ENCODE measurements around the gene MOB3B.
A peak's percentile ranks its signal among the peaks of the same experiment; 100 is the strongest.

The MOB3B gene

GRCh38 chr9:27542508-27542907 is 12.9 kb upstream of the MOB3B start:
- no peak for DNase-seq (ENCODE audit: low read depth in 3 of 3, low spot score in 1 of 3)

GRCh38 chr9:27541740-27542139 is 12.1 kb upstream of the MOB3B start:
- no peak for DNase-seq (ENCODE audit: low read depth in 3 of 3, low spot score in 1 of 3)

GRCh38 chr9:27540502-27540901 is 10.9 kb upstream of the MOB3B start:
- DNase-seq (ENCODE audit: low read depth in 3 of 3, low spot score in 1 of 3): no peak

GRCh38 chr9:27539479-27540441 is 10.1 kb upstream of the MOB3B start:
- DNase-seq (ENCODE audit: low read depth in 3 of 3, low spot score in 1 of 3): no peak

- no peak for DNase-seq (ENCODE audit: low read depth in 3 of 3, low spot score in 1 of 3)
Observed at GRCh38 chr9:27538647-27539046, 9.0 kb upstream of the MOB3B start.

- no peak for DNase-seq (ENCODE audit: low read depth in 3 of 3, low spot score in 1 of 3)
Observed at GRCh38 chr9:27537756-27538155, 8.1 kb upstream of the MOB3B start.

GRCh38 chr9:27537027-27537435 is 7.4 kb upstream of the MOB3B start:
- no peak for DNase-seq (ENCODE audit: low read depth in 3 of 3, low spot score in 1 of 3)

GRCh38 chr9:27536168-27536567 is 6.6 kb upstream of the MOB3B start:
- DNase-seq (ENCODE audit: low read depth in 3 of 3, low spot score in 1 of 3): no peak

- no peak for DNase-seq (ENCODE audit: low read depth in 3 of 3, low spot score in 1 of 3)
Observed at GRCh38 chr9:27535701-27536118, 6.1 kb upstream of the MOB3B start.

- DNase-seq (ENCODE audit: low read depth in 3 of 3, low spot score in 1 of 3): no peak
Observed at GRCh38 chr9:27534658-27535209, 5.1 kb upstream of the MOB3B start.

- DNase-seq (ENCODE audit: low read depth in 3 of 3, low spot score in 1 of 3): no peak
Observed at GRCh38 chr9:27534131-27534530, 4.5 kb upstream of the MOB3B start.

- no peak for DNase-seq (ENCODE audit: low read depth in 3 of 3, low spot score in 1 of 3)
Observed at GRCh38 chr9:27533311-27533710, 3.7 kb upstream of the MOB3B start.

GRCh38 chr9:27532046-27532445 is 2.4 kb upstream of the MOB3B start:
- DNase-seq (ENCODE audit: low read depth in 3 of 3, low spot score in 1 of 3): no peak

- DNase-seq (ENCODE audit: low read depth in 3 of 3, low spot score in 1 of 3): no peak
Observed at GRCh38 chr9:27530915-27531755, 1.5 kb upstream of the MOB3B start.

- peak in 1 of 3 donors; percentile 18 for DNase-seq (ENCODE audit: low read depth in 3 of 3, low spot score in 1 of 3)
Observed at GRCh38 chr9:27528886-27529315, 713 bp downstream of the MOB3B start.

GRCh38 chr9:27528076-27528885 is 1.3 kb downstream of the MOB3B start:
- DNase-seq (ENCODE audit: low read depth in 3 of 3, low spot score in 1 of 3): peak in 1 of 3 donors; percentile 33

- no peak for DNase-seq (ENCODE audit: low read depth in 3 of 3, low spot score in 1 of 3)
Observed at GRCh38 chr9:27527702-27528075, 1.9 kb downstream of the MOB3B start.

GRCh38 chr9:27524236-27524635 is 5.4 kb downstream of the MOB3B start, which contains the start of gene IFNK:
TSS of gene IFNK (plus strand) at chr9:27524290. CDS start at chr9:27524337, 47 bp downstream.
- no peak for DNase-seq (ENCODE audit: low read depth in 3 of 3, low spot score in 1 of 3)

- no peak for DNase-seq (ENCODE audit: low read depth in 3 of 3, low spot score in 1 of 3)
Observed at GRCh38 chr9:27523141-27523540, 6.5 kb downstream of the MOB3B start.

GRCh38 chr9:27520986-27521385 is 8.6 kb downstream of the MOB3B start:
- no peak for DNase-seq (ENCODE audit: low read depth in 3 of 3, low spot score in 1 of 3)

Measured in stimulated activated CD4-positive, alpha-beta T cell treated with anti-CD3 and anti-CD28 coated beads, TNF-alpha, amount 100 ng/mL, for 1 hour (primary cell).